Measurements from ENCODE around the gene CENPVL2. TPM values are rescaled to one million over a fixed set of nuclear protein-coding genes. Genes with fewer than 3 reads are reported as not detected.

The CENPVL2 gene
- total RNA-seq, 8 experiments from 2014 or later, result 0.43 to 1.1 (median 0.98) TPM; not detected in 3

Other genes starting within 250 kb of the CENPVL2 start
- 10 to 100 TPM in 5 of 8 experiments, 1 to 10 TPM in 2, under 1 TPM in 1; 0.28 to 55.1 (median 31.7) TPM for gene NUDT11, start 186.2 kb downstream of the CENPVL2 start, total RNA-seq
- 1 to 10 TPM in 4 of 8 experiments, under 1 TPM in 1, not detected in 3; 0.43 to 3.3 (median 3.1) TPM for gene CENPVL3, start 63.9 kb downstream of the CENPVL2 start, total RNA-seq
- gene CENPVL1, start 27.7 kb upstream of the CENPVL2 start, total RNA-seq, result 1 to 10 TPM in 2 of 8 experiments, under 1 TPM in 3, not detected in 3; 0.43 to 1.1 (median 0.98) TPM
- 10 to 100 TPM in 5 of 8 experiments, 1 to 10 TPM in 3; 7.9 to 24.5 (median 19.5) TPM for gene GSPT2, start 60.6 kb upstream of the CENPVL2 start, total RNA-seq
- 100 to 1,000 TPM in 7 of 8 experiments, 10 to 100 TPM in 1; 85.4 to 333 (median 212) TPM for gene MAGED1, start 210.8 kb upstream of the CENPVL2 start, total RNA-seq

Measured in motor neuron (in vitro differentiated cells).